DND-41 (cell line): Measurements from ENCODE around the gene CLASRP.

Experiments
- EZH2 ChIP-seq: IDR thresholded peaks from 3 replicates; pipeline ENCODE4 v1.6.1; 2012; ENCODE audit warnings: borderline replicate concordance, low read depth, mild to moderate bottlenecking, moderate library complexity, low read length, inconsistent platforms; ENCODE audit not compliant: severe bottlenecking
- TF ChIP-seq, protein P1 (sequence below): IDR thresholded peaks from 2 replicates; pipeline ENCODE4 v1.5.1; 2012; ENCODE audit warnings: borderline replicate concordance, low read length, moderate library complexity, mild to moderate bottlenecking; ENCODE audit not compliant: poor library complexity, severe bottlenecking; ENCODE audit errors: extremely low read depth

DNA sequence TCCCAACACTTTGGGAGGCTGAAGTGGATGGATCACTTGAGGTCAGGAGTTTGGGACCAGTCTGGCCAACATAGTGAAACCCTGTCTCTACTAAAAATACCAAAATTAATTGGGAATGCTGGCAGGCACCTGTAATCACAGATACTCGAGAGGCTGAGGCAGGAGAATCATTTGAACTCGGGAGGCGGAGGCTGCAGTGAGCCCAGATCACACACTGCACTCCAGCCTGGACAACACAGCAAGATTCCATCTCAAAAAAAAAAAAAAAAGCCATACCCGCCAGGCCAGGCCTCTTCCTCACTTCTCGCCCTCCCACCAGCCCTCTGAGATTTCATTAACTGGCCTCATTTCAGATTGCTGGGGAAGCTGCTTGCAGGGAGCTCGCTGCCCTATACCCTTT, 45.3 kb upstream of the CLASRP start:
- TF ChIP-seq EZH2: no peak
- TF ChIP-seq, protein P1, sequence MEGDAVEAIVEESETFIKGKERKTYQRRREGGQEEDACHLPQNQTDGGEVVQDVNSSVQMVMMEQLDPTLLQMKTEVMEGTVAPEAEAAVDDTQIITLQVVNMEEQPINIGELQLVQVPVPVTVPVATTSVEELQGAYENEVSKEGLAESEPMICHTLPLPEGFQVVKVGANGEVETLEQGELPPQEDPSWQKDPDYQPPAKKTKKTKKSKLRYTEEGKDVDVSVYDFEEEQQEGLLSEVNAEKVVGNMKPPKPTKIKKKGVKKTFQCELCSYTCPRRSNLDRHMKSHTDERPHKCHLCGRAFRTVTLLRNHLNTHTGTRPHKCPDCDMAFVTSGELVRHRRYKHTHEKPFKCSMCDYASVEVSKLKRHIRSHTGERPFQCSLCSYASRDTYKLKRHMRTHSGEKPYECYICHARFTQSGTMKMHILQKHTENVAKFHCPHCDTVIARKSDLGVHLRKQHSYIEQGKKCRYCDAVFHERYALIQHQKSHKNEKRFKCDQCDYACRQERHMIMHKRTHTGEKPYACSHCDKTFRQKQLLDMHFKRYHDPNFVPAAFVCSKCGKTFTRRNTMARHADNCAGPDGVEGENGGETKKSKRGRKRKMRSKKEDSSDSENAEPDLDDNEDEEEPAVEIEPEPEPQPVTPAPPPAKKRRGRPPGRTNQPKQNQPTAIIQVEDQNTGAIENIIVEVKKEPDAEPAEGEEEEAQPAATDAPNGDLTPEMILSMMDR: no peak
